Esophagus muscularis mucosa (tissue), 4 donors: ENCODE data around the gene SETBP1. TPM values are rescaled to one million over a fixed set of nuclear protein-coding genes. Genes with fewer than 3 reads are reported as not detected.

ENCODE experiments used
- DNase-seq: peaks from one replicate; pipeline ENCODE4 v3.0.0-alpha.2; 2017; ENCODE audit errors: extremely low spot score
- H3K27ac ChIP-seq, 4 donors: fragments of 200-600 bp; sonication (generic); replicated peaks in 1 of 4; 1 replicate in 3 of 4; 2 replicates in 1 of 4; pipeline ENCODE4 v1.5.1; 2016 to 2019; ENCODE audit warnings: mild to moderate bottlenecking in 1 of 4
- H3K27me3 ChIP-seq, 4 donors: fragments of 200-600 bp; sonication (generic); one replicate each; pipeline versions ENCODE4 v1.5.1 to v1.6.0; 2016 to 2019
- H3K36me3 ChIP-seq, 4 donors: fragments of 200-600 bp; sonication (generic); one replicate each; pipeline ENCODE4 v1.5.1; 2016 to 2019
- H3K4me1 ChIP-seq, 4 donors: fragments of 200-600 bp; sonication (generic); one replicate each; pipeline ENCODE4 v1.5.1; 2016 to 2019
- H3K4me3 ChIP-seq, 4 donors: fragments of 200-600 bp; sonication (generic); 1 replicate in 2 of 4; 2 replicates in 2 of 4; pipeline ENCODE4 v1.5.1; 2016 to 2019; ENCODE audit warnings: mild to moderate bottlenecking in 4 of 4, moderate library complexity in 1 of 4
- H3K9me3 ChIP-seq, 4 donors: fragments of 200-600 bp; sonication (generic); 1 replicate in 3 of 4; 2 replicates in 1 of 4; pipeline ENCODE4 v1.5.1; 2016 to 2019
- EP300 ChIP-seq: sonication (generic); formaldehyde crosslinking; IDR thresholded peaks from one replicate; pipeline ENCODE4 v1.6.1; 2017; ENCODE audit warnings: antibody characterized with exemption
- POLR2A ChIP-seq: fragments of 450-650 bp; IDR thresholded peaks from one replicate; pipeline ENCODE4 v1.6.1; 2017; ENCODE audit warnings: antibody characterized with exemption, moderate library complexity, mild to moderate bottlenecking, low read depth
- POLR2AphosphoS5 ChIP-seq, 2 donors: sonication (generic); formaldehyde crosslinking; IDR thresholded peaks; one replicate each; pipeline ENCODE4 v1.6.1; 2017; ENCODE audit warnings: antibody characterized with exemption in 2 of 2
- WGBS: methylation state at CpG from one replicate; pipeline ENCODE4 v1.1.5; 2018; 5-methylcytosine and 5-hydroxymethylcytosine counted together
- intact Hi-C: fragments of 100-400 bp; cut with DNase I; formaldehyde crosslinking; loops from one replicate; pipeline ENCODE4 v1.15.1; 2023
- total RNA-seq, 4 donors: library from RNA; depleted of rRNA; stranded (reverse); fragments of >200 nt; gene quantifications; one replicate each; pipeline versions ENCODE4 v1.1.0 to v1.2.1, GENCODE V29; 2016
- TF ChIP-seq, protein P1 (sequence below), 3 experiments: fragments of 200-600 bp in 2 of 3; fragments of 450-650 bp in 1 of 3; sonication (generic) in 2 of 3; IDR thresholded peaks; one replicate each; pipeline ENCODE4 v1.5.1; 2017 to 2019; ENCODE audit warnings: antibody characterized with exemption in 3 of 3, mild to moderate bottlenecking in 2 of 3, moderate library complexity in 1 of 3

Gene SETBP1
- total RNA-seq, 4 donors from 2014 or later, result 40.9 to 86.5 (median 65.1) TPM

DNA sequence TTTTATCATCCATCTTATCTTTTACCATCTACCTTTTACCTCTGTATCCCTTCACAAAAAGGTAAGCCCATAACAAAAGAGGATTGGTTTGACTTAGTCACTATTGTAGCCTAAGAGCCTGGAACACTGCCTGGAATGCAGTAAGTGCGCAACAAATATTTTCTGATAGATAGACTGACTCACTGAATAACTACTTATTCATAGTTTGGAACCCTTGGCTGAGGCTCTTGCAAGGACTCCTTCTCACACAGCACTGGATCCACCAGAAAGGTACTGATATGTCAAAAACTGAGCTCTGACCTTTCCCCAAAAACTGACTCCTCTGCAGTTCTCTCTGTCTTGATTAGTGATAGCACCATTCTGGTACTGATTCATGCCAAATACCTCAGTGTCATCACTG, 426.7 kb downstream of the SETBP1 start:
- intact Hi-C loops, result no loop called here
- Histone ChIP-seq H3K4me1 (peaks cover 0 to 19% (median 7%) of the 10 kb centered on the region in 4 donors), H3K27me3 (no peaks in the 10 kb centered on the region), H3K36me3 (no peaks in the 10 kb centered on the region), H3K9me3 (no peaks in the 10 kb centered on the region), H3K27ac (no peak overlapping the region), H3K4me3 (no peak overlapping the region)
- 93% methylated on average over 1 of the region's 1 CpG for WGBS
- DNase-seq, result no peak
- no peak for TF ChIP-seq POLR2A

DNA sequence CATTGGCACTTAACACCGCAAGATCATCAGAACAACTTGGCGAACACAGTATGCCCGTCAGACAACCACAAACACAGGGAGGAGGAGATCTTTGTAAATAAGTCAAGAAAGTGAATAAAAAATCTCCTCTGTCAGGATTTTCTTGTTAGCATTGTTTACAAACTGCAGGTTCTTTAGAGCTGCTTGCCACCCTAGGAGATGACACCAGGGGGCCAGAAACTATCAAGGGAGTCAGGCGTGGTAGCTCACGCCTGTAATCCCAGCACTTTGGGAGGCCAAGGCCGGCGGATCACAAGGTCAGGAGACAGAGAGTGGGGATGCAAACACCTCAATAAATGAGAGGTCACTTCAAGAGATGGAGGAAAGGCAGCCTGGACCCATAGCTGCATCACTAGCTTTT, 428.1 kb downstream of the SETBP1 start:
- H3K9me3 ChIP-seq, result no peaks in the 10 kb centered on the region
- intact Hi-C loops, result no loop called here
- H3K27ac ChIP-seq, result no peak overlapping the region
- H3K27me3 ChIP-seq, result no peaks in the 10 kb centered on the region
- no peak overlapping the region for H3K4me3 ChIP-seq
- DNase-seq, result no peak
- WGBS, result 87% methylated on average over 7 of the region's 7 CpGs
- no peaks in the 10 kb centered on the region for H3K36me3 ChIP-seq
- peaks cover 0 to 19% (median 7%) of the 10 kb centered on the region in 4 donors for H3K4me1 ChIP-seq
- no peak for TF ChIP-seq POLR2A
- TF ChIP-seq POLR2AphosphoS5 (IDR thresholded peaks at IDR 0.05), result no peak
- TF ChIP-seq EP300, result no peak
- TF ChIP-seq, protein P1, sequence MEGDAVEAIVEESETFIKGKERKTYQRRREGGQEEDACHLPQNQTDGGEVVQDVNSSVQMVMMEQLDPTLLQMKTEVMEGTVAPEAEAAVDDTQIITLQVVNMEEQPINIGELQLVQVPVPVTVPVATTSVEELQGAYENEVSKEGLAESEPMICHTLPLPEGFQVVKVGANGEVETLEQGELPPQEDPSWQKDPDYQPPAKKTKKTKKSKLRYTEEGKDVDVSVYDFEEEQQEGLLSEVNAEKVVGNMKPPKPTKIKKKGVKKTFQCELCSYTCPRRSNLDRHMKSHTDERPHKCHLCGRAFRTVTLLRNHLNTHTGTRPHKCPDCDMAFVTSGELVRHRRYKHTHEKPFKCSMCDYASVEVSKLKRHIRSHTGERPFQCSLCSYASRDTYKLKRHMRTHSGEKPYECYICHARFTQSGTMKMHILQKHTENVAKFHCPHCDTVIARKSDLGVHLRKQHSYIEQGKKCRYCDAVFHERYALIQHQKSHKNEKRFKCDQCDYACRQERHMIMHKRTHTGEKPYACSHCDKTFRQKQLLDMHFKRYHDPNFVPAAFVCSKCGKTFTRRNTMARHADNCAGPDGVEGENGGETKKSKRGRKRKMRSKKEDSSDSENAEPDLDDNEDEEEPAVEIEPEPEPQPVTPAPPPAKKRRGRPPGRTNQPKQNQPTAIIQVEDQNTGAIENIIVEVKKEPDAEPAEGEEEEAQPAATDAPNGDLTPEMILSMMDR (IDR thresholded peaks at IDR 0.05), result no peak

DNA sequence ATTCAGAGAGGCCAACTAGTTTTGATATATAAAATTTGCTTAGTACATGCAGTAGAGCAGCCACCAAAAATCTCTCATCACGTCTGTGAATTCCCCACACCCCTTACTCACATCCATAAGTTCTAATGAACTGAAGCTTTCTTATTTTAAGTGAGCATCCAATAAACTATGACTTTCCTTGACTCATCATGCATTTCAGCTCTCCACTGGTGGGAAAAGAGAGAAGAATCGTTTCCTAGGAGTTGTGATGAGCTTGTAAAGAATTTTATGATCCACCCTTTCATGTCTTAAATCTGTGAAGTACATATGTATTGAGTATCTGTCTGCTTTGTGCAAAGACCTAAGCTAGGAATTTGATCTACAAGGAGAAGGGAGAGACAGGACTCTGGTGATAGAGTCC, 428.6 kb downstream of the SETBP1 start:
- DNase-seq, result no peak
- intact Hi-C loops, result no loop called here
- 88% methylated on average over 2 of the region's 2 CpGs for WGBS
- TF ChIP-seq POLR2AphosphoS5 (IDR thresholded peaks at IDR 0.05), result no peak
- TF ChIP-seq, protein P1 (IDR thresholded peaks at IDR 0.05), result no peak
- TF ChIP-seq EP300, result no peak
- no peak for TF ChIP-seq POLR2A
- no peaks in the 10 kb centered on the region for H3K27me3 ChIP-seq
- no peak overlapping the region for H3K27ac ChIP-seq
- no peaks in the 10 kb centered on the region for H3K9me3 ChIP-seq
- peaks cover 0 to 19% (median 7%) of the 10 kb centered on the region in 4 donors for H3K4me1 ChIP-seq
- H3K36me3 ChIP-seq, result no peaks in the 10 kb centered on the region
- H3K4me3 ChIP-seq, result no peak overlapping the region

DNA sequence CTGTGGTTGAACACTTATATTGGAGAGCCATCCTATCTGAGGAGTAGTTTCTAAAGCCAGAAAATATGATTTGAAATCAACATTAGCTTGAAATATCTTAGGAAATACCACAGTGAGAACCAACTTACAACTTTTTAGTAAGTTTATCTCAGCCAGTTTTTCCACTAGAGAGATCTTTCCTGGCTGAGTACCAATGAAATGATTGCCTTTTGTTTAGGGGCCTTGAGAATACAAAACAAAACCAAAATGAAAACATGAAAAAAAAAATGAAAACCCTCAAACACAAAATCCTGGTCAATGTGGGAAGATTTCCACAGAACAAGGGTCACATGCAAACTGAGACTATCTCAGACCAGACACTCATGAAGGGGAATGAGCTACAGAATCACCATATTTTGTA, 429.0 kb downstream of the SETBP1 start:
- Histone ChIP-seq H3K4me1 (peaks cover 0 to 19% (median 7%) of the 10 kb centered on the region in 4 donors), H3K9me3 (no peaks in the 10 kb centered on the region), H3K36me3 (no peaks in the 10 kb centered on the region), H3K27ac (no peak overlapping the region), H3K4me3 (no peak overlapping the region), H3K27me3 (no peaks in the 10 kb centered on the region)
- TF ChIP-seq POLR2A (no peak), POLR2AphosphoS5 (IDR thresholded peaks at IDR 0.05) (no peak), EP300 (no peak)
- TF ChIP-seq, protein P1 (IDR thresholded peaks at IDR 0.05), result no peak
- intact Hi-C loops, result no loop called here
- DNase-seq, result no peak

DNA sequence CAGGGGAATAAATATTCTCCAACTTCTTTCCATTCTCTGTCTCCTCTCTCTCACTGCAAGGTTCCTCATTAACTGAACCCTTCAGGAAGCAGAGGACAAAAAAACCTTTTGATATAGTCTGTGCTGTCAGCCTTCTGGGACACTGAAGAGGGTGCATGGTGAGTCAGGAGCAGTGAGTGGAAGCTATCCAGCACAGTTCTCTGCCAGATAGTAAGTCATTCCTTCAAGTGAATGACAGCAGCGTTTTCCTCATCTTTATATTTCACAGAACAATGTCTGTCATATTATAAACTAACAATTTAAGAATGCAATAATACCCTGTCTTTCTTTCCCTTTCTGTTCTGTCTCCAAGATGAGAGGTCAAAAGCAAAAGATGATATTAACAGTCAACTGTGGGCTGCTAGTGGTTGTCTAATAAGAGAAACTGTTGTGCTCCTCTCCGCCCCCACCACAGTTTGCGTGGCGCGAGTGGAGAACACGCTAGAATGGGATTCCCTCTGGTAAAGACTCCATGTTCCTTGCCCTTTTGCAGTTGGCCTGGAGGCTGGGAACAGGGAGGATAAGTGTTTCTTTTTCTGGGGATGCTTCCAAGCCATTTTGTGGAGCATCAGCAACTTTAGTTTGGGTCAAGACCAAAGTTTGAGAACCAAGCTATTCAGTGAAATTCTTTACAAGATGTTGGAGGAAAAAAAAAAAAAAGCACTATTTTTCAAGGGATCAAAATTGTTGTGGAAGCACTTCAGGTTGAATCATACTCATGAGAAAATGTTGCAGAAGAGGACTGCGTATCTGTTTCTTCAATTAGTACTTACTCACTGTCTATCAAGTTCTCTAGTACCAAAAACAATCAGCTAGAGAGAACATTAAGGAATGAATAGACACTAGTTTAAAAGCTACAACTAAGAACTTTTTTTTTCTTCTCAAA, 430.2 kb downstream of the SETBP1 start:
- Histone ChIP-seq H3K27me3 (no peaks in the 10 kb centered on the region), H3K36me3 (no peaks in the 10 kb centered on the region), H3K4me1 (peaks cover 0 to 19% (median 7%) of the 10 kb centered on the region in 4 donors), H3K27ac (peak overlapping the region in 3 of 4 donors; percentile 28 to 59 (median 35)), H3K4me3 (no peak overlapping the region), H3K9me3 (no peaks in the 10 kb centered on the region)
- intact Hi-C loops, result no loop called here
- TF ChIP-seq POLR2A, result no peak
- TF ChIP-seq POLR2AphosphoS5 (IDR thresholded peaks at IDR 0.05), result peak in 1 of 2 donors; percentile 21
- WGBS, result 64% methylated on average over 7 of the region's 7 CpGs
- no peak for DNase-seq
